ENCODE measurements around the gene SSBP3.

GRCh38 chr1:54317084-54317483 lies 89.1 kb downstream of the SSBP3 start:
- TF ChIP-seq, protein P1, sequence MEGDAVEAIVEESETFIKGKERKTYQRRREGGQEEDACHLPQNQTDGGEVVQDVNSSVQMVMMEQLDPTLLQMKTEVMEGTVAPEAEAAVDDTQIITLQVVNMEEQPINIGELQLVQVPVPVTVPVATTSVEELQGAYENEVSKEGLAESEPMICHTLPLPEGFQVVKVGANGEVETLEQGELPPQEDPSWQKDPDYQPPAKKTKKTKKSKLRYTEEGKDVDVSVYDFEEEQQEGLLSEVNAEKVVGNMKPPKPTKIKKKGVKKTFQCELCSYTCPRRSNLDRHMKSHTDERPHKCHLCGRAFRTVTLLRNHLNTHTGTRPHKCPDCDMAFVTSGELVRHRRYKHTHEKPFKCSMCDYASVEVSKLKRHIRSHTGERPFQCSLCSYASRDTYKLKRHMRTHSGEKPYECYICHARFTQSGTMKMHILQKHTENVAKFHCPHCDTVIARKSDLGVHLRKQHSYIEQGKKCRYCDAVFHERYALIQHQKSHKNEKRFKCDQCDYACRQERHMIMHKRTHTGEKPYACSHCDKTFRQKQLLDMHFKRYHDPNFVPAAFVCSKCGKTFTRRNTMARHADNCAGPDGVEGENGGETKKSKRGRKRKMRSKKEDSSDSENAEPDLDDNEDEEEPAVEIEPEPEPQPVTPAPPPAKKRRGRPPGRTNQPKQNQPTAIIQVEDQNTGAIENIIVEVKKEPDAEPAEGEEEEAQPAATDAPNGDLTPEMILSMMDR (IDR thresholded peaks at IDR 0.05), result no peak
- TF ChIP-seq POLR2A (IDR thresholded peaks at IDR 0.05) (no peak), POLR2AphosphoS5 (IDR thresholded peaks at IDR 0.05) (no peak)

All from breast epithelium (tissue), 3 donors.